Trophoblast cell (in vitro differentiated cells and primary cell): ENCODE results near the gene F7.
A peak's percentile ranks its signal among the peaks of the same experiment; 100 is the strongest.

Source experiments
- DNase-seq, 2 donors: peaks; one replicate each; pipeline ENCODE4 v3.0.0-alpha.2; 2016
- H2AFZ ChIP-seq: 2 replicates; pipeline ENCODE4 v1.6.1; 2013; ENCODE audit warnings: low read length, moderate library complexity, mild to moderate bottlenecking; ENCODE audit not compliant: insufficient read depth, poor library complexity
- H2AK5ac ChIP-seq: 2 replicates; pipeline ENCODE4 v1.6.1; 2013; ENCODE audit warnings: mild to moderate bottlenecking, low read length
- H2BK120ac ChIP-seq: 2 replicates; pipeline ENCODE4 v1.6.1; 2013; ENCODE audit warnings: low read length, mild to moderate bottlenecking, moderate library complexity; ENCODE audit not compliant: insufficient read depth, poor library complexity
- H2BK12ac ChIP-seq: 2 replicates; pipeline ENCODE4 v1.6.1; 2013; ENCODE audit warnings: mild to moderate bottlenecking, low read length, moderate library complexity
- H2BK5ac ChIP-seq: 2 replicates; pipeline ENCODE4 v1.6.1; 2013; ENCODE audit warnings: low read length, low read depth, moderate library complexity, mild to moderate bottlenecking; ENCODE audit not compliant: poor library complexity
- H3K14ac ChIP-seq: 2 replicates; pipeline ENCODE4 v1.6.1; 2013; ENCODE audit warnings: mild to moderate bottlenecking, low read length
- H3K18ac ChIP-seq: 2 replicates; pipeline ENCODE4 v1.6.1; 2013; ENCODE audit warnings: mild to moderate bottlenecking, low read length
- H3K23ac ChIP-seq: 2 replicates; pipeline ENCODE4 v1.6.1; 2013; ENCODE audit warnings: low read length
- H3K27ac ChIP-seq: 2 replicates; pipeline ENCODE4 v1.5.1; 2013; ENCODE audit warnings: low read depth, mild to moderate bottlenecking, inconsistent platforms, low read length, moderate library complexity
- H3K27me3 ChIP-seq: 2 replicates; pipeline ENCODE4 v1.6.1; 2013; ENCODE audit warnings: inconsistent platforms, mild to moderate bottlenecking, low read length, moderate library complexity; ENCODE audit not compliant: insufficient read depth
- H3K36me3 ChIP-seq, 2 experiments: 1 replicate in 1 of 2; 2 replicates in 1 of 2; pipeline ENCODE4 v1.6.1; 2013; ENCODE audit warnings: low read length in 2 of 2, mild to moderate bottlenecking in 2 of 2, moderate library complexity in 1 of 2; ENCODE audit not compliant: insufficient read depth in 2 of 2, control insufficient read depth in 1 of 2
- H3K4ac ChIP-seq: 2 replicates; pipeline ENCODE4 v1.6.1; 2013; ENCODE audit warnings: low read depth, mild to moderate bottlenecking, low read length, moderate library complexity
- H3K4me1 ChIP-seq, 2 experiments: 1 replicate in 1 of 2; 2 replicates in 1 of 2; pipeline ENCODE4 v1.6.1; 2013; ENCODE audit warnings: low read length in 2 of 2, mild to moderate bottlenecking in 2 of 2, moderate library complexity in 1 of 2; ENCODE audit not compliant: insufficient read depth in 2 of 2, control insufficient read depth in 1 of 2
- H3K4me2 ChIP-seq: 2 replicates; pipeline ENCODE4 v1.6.1; 2013; ENCODE audit warnings: inconsistent platforms, mild to moderate bottlenecking, low read length, moderate library complexity
- H3K4me3 ChIP-seq: 2 replicates; pipeline ENCODE4 v1.5.1; 2013; ENCODE audit warnings: mild to moderate bottlenecking, low read depth, low read length, inconsistent platforms
- H3K79me1 ChIP-seq: one replicate; pipeline ENCODE4 v1.6.1; 2013; ENCODE audit warnings: low read length
- H3K79me2 ChIP-seq: 2 replicates; pipeline ENCODE4 v1.6.1; 2013; ENCODE audit warnings: low read length, mild to moderate bottlenecking; ENCODE audit not compliant: control insufficient read depth, insufficient read depth, poor library complexity
- H3K9ac ChIP-seq: 2 replicates; pipeline ENCODE4 v1.6.1; 2013; ENCODE audit warnings: mild to moderate bottlenecking, low read length
- H3K9me3 ChIP-seq: 2 replicates; pipeline ENCODE4 v1.6.1; 2013; ENCODE audit warnings: low read depth, mild to moderate bottlenecking, control low read depth, inconsistent platforms, low read length; ENCODE audit not compliant: insufficient read depth
- H4K12ac ChIP-seq: 2 replicates; pipeline ENCODE4 v1.6.1; 2013; ENCODE audit warnings: low read depth, mild to moderate bottlenecking, low read length, moderate library complexity
- H4K8ac ChIP-seq: 2 replicates; pipeline ENCODE4 v1.6.1; 2013; ENCODE audit warnings: low read depth, mild to moderate bottlenecking, low read length, moderate library complexity
- H4K91ac ChIP-seq: one replicate; pipeline ENCODE4 v1.6.1; 2013; ENCODE audit warnings: low read depth, mild to moderate bottlenecking, low read length, moderate library complexity
- WGBS: extraction: QIAGEN DNeasy Blood & Tissue Kit; methylation state at CpG from one replicate; pipeline ENCODE4 v1.1.7; 2013; ENCODE audit warnings: missing lambda C conversion rate; ENCODE audit not compliant: insufficient read length, insufficient coverage; ENCODE audit errors: extremely low coverage; 5-methylcytosine and 5-hydroxymethylcytosine counted together

The F7 gene

GRCh38 chr13:113118261-113119021, 12.8 kb downstream of the F7 start:
- Histone ChIP-seq H3K23ac (no peak overlapping the region), H3K14ac (no peak overlapping the region), H3K4me2 (no peak overlapping the region), H4K91ac (no peak overlapping the region), H3K79me2 (no peaks in the 10 kb centered on the region), H3K9ac (no peak overlapping the region), H3K4ac (no peak overlapping the region), H3K4me1 (peaks cover 4 to 6% of the 10 kb centered on the region in 2 experiments), H2AFZ (no peak overlapping the region), H3K36me3 (no peaks in the 10 kb centered on the region), H4K12ac (no peak overlapping the region), H2BK5ac (no peak overlapping the region), H3K4me3 (no peak overlapping the region), H3K79me1 (no peaks in the 10 kb centered on the region), H3K27me3 (no peaks in the 10 kb centered on the region), H3K18ac (no peak overlapping the region), H2BK12ac (no peak overlapping the region), H2BK120ac (no peak overlapping the region), H2AK5ac (no peak overlapping the region), H3K9me3 (peaks cover 9% of the 10 kb centered on the region), H4K8ac (no peak overlapping the region), H3K27ac (no peak overlapping the region)
- no peak for DNase-seq
- no CpG with 5 or more reads among the region's 42 CpGs for WGBS

- no peak overlapping the region for H4K12ac ChIP-seq
- peaks cover 9% of the 10 kb centered on the region for H3K9me3 ChIP-seq
- H4K91ac ChIP-seq = no peak overlapping the region
- H3K79me2 ChIP-seq = no peaks in the 10 kb centered on the region
- no peak overlapping the region for H3K27ac ChIP-seq
- no peak overlapping the region for H2BK5ac ChIP-seq
- H3K4me2 ChIP-seq = no peak overlapping the region
- no peak overlapping the region for H3K4ac ChIP-seq
- no peak overlapping the region for H3K9ac ChIP-seq
- no peak overlapping the region for H2AFZ ChIP-seq
- no peak for DNase-seq
- H4K8ac ChIP-seq = no peak overlapping the region
- H3K18ac ChIP-seq = no peak overlapping the region
- no peak overlapping the region for H3K23ac ChIP-seq
- no peaks in the 10 kb centered on the region for H3K36me3 ChIP-seq
- peak overlapping the region; percentile 38 for H3K4me3 ChIP-seq
- H3K79me1 ChIP-seq = no peaks in the 10 kb centered on the region
- no peak overlapping the region for H2AK5ac ChIP-seq
- WGBS = no CpG with 5 or more reads among the region's 16 CpGs
- H3K14ac ChIP-seq = no peak overlapping the region
- peaks cover 4 to 6% of the 10 kb centered on the region in 2 experiments for H3K4me1 ChIP-seq
- H2BK120ac ChIP-seq = no peak overlapping the region
- no peaks in the 10 kb centered on the region for H3K27me3 ChIP-seq
- no peak overlapping the region for H2BK12ac ChIP-seq
These were observed 13.7 kb downstream of the F7 start for GRCh38 chr13:113119166-113119821.

DNA sequence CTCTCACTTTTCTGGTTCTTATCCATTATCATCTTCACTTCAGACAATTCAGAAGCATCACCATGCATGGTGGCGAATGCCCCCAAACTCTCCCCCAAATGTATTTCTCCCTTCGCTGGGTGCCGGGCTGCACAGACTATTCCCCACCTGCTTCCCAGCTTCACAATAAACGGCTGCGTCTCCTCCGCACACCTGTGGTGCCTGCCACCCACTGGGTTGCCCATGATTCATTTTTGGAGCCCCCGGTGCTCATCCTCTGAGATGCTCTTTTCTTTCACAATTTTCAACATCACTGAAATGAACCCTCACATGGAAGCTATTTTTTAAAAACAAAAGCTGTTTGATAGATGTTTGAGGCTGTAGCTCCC, 14.2 kb downstream of the F7 start:
- Histone ChIP-seq H3K9me3 (peaks cover 6% of the 10 kb centered on the region), H4K8ac (no peak overlapping the region), H2BK12ac (no peak overlapping the region), H3K4me3 (no peak overlapping the region), H3K4me2 (no peak overlapping the region), H3K23ac (no peak overlapping the region), H3K79me1 (no peaks in the 10 kb centered on the region), H3K79me2 (no peaks in the 10 kb centered on the region), H3K14ac (no peak overlapping the region), H2AK5ac (no peak overlapping the region), H3K18ac (no peak overlapping the region), H3K27ac (no peak overlapping the region), H3K27me3 (no peaks in the 10 kb centered on the region), H3K4me1 (peaks cover 4 to 6% of the 10 kb centered on the region in 2 experiments), H2BK120ac (no peak overlapping the region), H3K9ac (no peak overlapping the region), H4K91ac (no peak overlapping the region), H3K36me3 (no peaks in the 10 kb centered on the region), H2AFZ (no peak overlapping the region), H2BK5ac (no peak overlapping the region), H3K4ac (no peak overlapping the region), H4K12ac (no peak overlapping the region)
- no CpG with 5 or more reads among the region's 7 CpGs for WGBS
- DNase-seq = no peak

DNA sequence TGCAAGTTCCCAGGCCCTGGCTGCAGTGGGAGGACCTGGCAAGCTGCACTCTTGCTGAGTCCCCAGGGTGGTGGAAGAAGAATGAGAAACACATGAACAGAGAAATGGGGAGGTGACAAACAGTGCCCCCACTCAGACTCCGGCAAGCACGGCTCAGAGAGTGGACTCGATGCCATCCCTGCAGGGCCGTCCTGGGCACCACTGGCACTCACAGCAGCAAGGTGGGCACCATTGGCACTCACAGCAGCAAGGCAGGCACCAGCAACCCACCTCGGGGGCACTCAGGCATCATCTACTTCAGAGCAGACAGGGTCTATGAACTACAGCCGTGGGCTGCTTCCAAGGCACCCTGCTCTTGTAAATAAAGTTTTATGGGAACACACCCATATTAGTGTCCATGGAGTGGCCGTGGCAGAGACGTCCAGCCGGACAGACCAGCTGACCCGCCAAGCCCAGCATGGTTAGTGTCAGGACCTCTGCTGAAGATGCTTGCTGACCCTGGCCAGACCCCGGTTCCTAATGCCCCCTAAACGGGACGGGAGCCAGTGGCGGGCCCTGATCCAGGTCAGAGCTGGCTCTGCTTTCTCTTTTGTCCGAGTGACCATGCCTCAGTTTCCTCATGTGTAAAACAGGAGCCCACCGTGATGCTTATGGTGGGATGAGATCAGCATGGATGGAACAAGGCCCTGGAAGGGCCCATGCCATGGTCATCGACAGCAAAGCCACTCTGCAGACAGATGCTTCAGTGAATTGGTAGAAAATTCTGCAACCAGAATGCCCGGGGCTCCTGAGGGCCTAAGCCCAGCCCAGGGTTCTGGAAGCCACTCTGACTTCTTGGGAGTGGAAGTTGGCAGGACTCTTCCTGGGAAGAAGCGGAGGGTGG, 14.9 kb downstream of the F7 start:
- Histone ChIP-seq H2AK5ac (no peak overlapping the region), H4K91ac (no peak overlapping the region), H3K9ac (no peak overlapping the region), H3K9me3 (peaks cover 5% of the 10 kb centered on the region), H3K4me2 (no peak overlapping the region), H3K18ac (no peak overlapping the region), H2BK5ac (no peak overlapping the region), H3K27me3 (no peaks in the 10 kb centered on the region), H3K4me1 (peaks cover 4 to 6% of the 10 kb centered on the region in 2 experiments), H3K4ac (no peak overlapping the region), H3K36me3 (no peaks in the 10 kb centered on the region), H2BK12ac (no peak overlapping the region), H3K4me3 (no peak overlapping the region), H3K27ac (no peak overlapping the region), H3K23ac (no peak overlapping the region), H2BK120ac (no peak overlapping the region), H3K79me2 (no peaks in the 10 kb centered on the region), H4K12ac (no peak overlapping the region), H3K14ac (no peak overlapping the region), H3K79me1 (no peaks in the 10 kb centered on the region), H2AFZ (no peak overlapping the region), H4K8ac (no peak overlapping the region)
- no CpG with 5 or more reads among the region's 19 CpGs for WGBS
- no peak for DNase-seq
